Ovary (tissue), 9 donors: ENCODE data around the gene FBLN7. TPM values are rescaled to one million over a fixed set of nuclear protein-coding genes. Genes with fewer than 3 reads are reported as not detected.

ENCODE experiments used
- DNase-seq, 5 donors: peaks; one replicate each; pipeline ENCODE4 v3.0.0-alpha.2; 2019 to 2020
- H3K27ac ChIP-seq, 2 donors: fragments of 200-600 bp; one replicate each; pipeline versions ENCODE4 v1.5.1 to v1.8.0; 2019 to 2022
- H3K27me3 ChIP-seq: fragments of 200-600 bp; one replicate; pipeline ENCODE4 v1.8.0; 2022
- H3K36me3 ChIP-seq: fragments of 200-600 bp; sonication (generic); one replicate; pipeline ENCODE4 v1.5.1; 2019
- H3K4me1 ChIP-seq: one replicate; pipeline ENCODE4 v1.8.1; 2013; ENCODE audit warnings: mild to moderate bottlenecking, moderate library complexity; ENCODE audit not compliant: insufficient read depth
- H3K4me3 ChIP-seq: fragments of 200-600 bp; sonication (generic); one replicate; pipeline ENCODE4 v1.5.1; 2017
- H3K9me3 ChIP-seq, 2 donors: fragments of 200-600 bp in 1 of 2; sonication (generic) in 1 of 2; one replicate each; pipeline versions ENCODE4 v1.5.1 to v1.8.1; 2013 to 2019; ENCODE audit warnings: mild to moderate bottlenecking in 1 of 2, moderate library complexity in 1 of 2
- EP300 ChIP-seq: sonication (generic); formaldehyde crosslinking; IDR thresholded peaks from one replicate; pipeline ENCODE4 v1.6.1; 2017; ENCODE audit warnings: antibody characterized with exemption
- POLR2A ChIP-seq: fragments of 450-650 bp; IDR thresholded peaks from one replicate; pipeline ENCODE4 v1.6.1; 2017; ENCODE audit warnings: antibody characterized with exemption, mild to moderate bottlenecking, moderate library complexity
- WGBS, 3 donors: extraction: QIAGEN DNeasy Blood & Tissue Kit in 1 of 3; methylation state at CpG; one replicate each; pipeline versions ENCODE4 v1.1.5 to v1.1.7; 2013 to 2017; 5-methylcytosine and 5-hydroxymethylcytosine counted together
- intact Hi-C, 4 donors: fragments of 100-400 bp; cut with DNase I; formaldehyde crosslinking; loops; one replicate each; pipeline versions ENCODE4 v1.11.0 to v1.15.1; 2022 to 2023
- polyA plus RNA-seq, 2 donors: library from polyadenylated mRNA; stranded (reverse); fragments of 200-250 nt in 1 of 2; fragments of 350-450 nt in 1 of 2; fragmentation: Illumina TruSeq in 1 of 2; extraction: RNeasy Lipid Tissue Mini Kit (QIAGEN cat#74804) in 1 of 2; gene quantifications; one replicate each; pipeline ENCODE4 v1.2.3, GENCODE V29; 2013 to 2014
- total RNA-seq, 7 donors: library from RNA; depleted of rRNA in 2 of 7; stranded (reverse); fragments of >200 nt in 2 of 7; fragmentation: NEBNext Ultra II Directional in 3 of 7; extraction: Animal tissue kit (Norgen Biotek cat#: 25700) in 3 of 7; gene quantifications; one replicate each; pipeline versions ENCODE4 v1.1.0 to v1.2.4, GENCODE V29; 2016 to 2023
- TF ChIP-seq, protein P1 (sequence below), 3 donors: fragments of 450-650 bp in 2 of 3; fragments of 200-600 bp in 1 of 3; IDR thresholded peaks; one replicate each; pipeline versions ENCODE4 v1.5.1 to v1.8.0; 2016 to 2022; ENCODE audit warnings: antibody characterized with exemption in 3 of 3, mild to moderate bottlenecking in 1 of 3
- donor health status: DM: no; HTN: no; CAD: no; lungs with moderate emphysema.
- donor health status: DM: no; HTN: no; CAD: no.
- donor health status: Bipolar disorder and iron deficiency.
- donor health status: DM: yes; HTN: yes; CAD: no.
- donor health status: DM: no; HTN: no; CAD: no.
- donor health status: DM: yes; HTN: yes; CAD: no.

FBLN7 gene
- total and polyA plus RNA-seq, 9 donors, result 0.18 to 5.0 (median 1.3) TPM

DNA sequence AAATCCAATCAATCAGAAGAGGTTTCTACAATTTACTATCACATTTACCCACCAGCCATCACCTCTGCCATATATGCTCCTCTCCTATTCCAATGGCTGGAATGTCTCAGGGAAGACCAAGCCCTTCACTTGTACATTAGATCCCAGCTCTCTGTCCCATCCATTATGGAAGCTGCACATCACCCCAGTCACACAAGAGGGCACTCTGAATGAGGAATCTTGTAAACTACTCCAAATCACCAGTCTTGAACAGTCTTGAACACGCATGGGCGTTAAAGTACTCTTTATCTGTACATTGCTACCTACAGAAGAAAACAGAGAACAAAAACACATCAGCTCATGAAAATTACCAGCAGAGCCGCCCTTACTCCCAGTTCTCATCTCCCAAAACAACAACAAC is 78.0 kb downstream of the FBLN7 start:
- H3K4me3 ChIP-seq, result no peak overlapping the region
- no peaks in the 10 kb centered on the region for H3K27me3 ChIP-seq
- TF ChIP-seq POLR2A (no peak), EP300 (no peak)
- TF ChIP-seq, protein P1, sequence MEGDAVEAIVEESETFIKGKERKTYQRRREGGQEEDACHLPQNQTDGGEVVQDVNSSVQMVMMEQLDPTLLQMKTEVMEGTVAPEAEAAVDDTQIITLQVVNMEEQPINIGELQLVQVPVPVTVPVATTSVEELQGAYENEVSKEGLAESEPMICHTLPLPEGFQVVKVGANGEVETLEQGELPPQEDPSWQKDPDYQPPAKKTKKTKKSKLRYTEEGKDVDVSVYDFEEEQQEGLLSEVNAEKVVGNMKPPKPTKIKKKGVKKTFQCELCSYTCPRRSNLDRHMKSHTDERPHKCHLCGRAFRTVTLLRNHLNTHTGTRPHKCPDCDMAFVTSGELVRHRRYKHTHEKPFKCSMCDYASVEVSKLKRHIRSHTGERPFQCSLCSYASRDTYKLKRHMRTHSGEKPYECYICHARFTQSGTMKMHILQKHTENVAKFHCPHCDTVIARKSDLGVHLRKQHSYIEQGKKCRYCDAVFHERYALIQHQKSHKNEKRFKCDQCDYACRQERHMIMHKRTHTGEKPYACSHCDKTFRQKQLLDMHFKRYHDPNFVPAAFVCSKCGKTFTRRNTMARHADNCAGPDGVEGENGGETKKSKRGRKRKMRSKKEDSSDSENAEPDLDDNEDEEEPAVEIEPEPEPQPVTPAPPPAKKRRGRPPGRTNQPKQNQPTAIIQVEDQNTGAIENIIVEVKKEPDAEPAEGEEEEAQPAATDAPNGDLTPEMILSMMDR (IDR thresholded peaks at IDR 0.05), result no peak
- H3K36me3 ChIP-seq, result no peaks in the 10 kb centered on the region
- H3K4me1 ChIP-seq, result no peaks in the 10 kb centered on the region
- no peak overlapping the region for H3K27ac ChIP-seq
- no peaks in the 10 kb centered on the region for H3K9me3 ChIP-seq
- intact Hi-C loops, result no loop called here
- no peak for DNase-seq
- 94 to 96% (median 95%) methylated on average over 3 of the region's 3 CpGs for WGBS, 3 donors

DNA sequence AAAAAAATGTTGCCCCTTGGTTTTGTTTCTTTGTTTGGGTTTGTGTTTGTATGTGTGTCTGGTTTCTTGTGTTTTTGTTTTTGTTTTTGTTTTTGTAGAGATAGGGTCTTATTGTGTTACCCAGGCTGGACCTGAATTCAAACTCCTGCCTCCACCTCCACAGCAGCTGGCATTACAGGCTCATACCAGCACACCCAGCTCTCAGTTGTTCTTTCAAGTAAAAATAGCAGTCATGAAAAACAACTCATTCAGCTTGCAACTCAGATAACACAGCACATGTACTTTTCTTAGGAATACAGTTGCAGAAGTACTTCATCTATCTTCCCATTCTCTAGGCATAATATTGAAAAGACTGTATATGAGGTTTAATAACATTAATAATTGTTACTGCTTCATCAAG is 79.7 kb downstream of the FBLN7 start:
- Histone ChIP-seq H3K36me3 (no peaks in the 10 kb centered on the region), H3K4me1 (no peaks in the 10 kb centered on the region), H3K9me3 (no peaks in the 10 kb centered on the region), H3K27ac (no peak overlapping the region), H3K4me3 (no peak overlapping the region), H3K27me3 (no peaks in the 10 kb centered on the region)
- intact Hi-C loops, result no loop called here
- DNase-seq, result no peak
- TF ChIP-seq, protein P1 (IDR thresholded peaks at IDR 0.05), result no peak
- TF ChIP-seq POLR2A (no peak), EP300 (no peak)

DNA sequence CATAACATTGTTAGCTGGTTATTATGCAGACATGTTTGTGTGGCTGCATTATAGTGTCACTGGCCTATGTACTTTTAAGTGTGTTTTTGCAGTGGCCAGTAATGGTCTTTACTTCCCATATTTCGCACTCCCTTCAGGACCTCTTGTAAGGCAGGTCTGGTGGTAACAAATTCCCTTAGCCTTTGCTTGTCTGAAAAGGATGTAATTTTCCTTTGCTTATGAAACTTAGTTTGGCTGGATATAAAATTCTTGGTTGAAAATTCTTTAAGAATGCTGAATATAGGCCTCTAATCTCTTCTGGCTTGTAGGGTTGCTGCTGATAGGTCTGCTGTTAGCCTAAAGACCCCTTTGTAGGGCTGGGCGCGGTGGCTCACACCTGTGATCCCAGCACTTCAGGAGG is 82.0 kb downstream of the FBLN7 start:
- intact Hi-C loops, result no loop called here
- H3K36me3 ChIP-seq, result no peaks in the 10 kb centered on the region
- 97 to 99% (median 99%) methylated on average over 3 of the region's 3 CpGs for WGBS, 3 donors

DNA sequence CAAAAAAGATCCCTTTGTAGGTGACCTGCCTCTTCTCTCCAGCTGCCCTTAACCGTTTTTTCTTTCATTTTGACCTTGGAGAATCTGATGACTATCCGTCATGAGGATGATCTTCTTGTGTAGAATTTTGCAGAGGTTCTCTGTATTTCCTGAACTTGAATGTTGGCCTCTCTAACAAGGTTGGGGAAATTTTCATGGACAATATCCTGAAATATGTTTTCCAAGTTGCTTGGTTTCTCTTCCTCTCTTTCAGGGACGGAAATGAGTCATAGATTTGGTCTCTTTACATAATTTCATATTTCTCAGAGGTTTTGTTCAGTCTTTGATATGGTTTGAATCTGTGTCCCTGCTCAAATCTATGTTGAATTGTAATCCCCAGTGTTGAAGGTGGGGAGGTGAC is 82.6 kb downstream of the FBLN7 start:
- H3K36me3 ChIP-seq, result no peaks in the 10 kb centered on the region
- intact Hi-C loops, result no loop called here
- TF ChIP-seq EP300 (no peak), POLR2A (no peak)
- TF ChIP-seq, protein P1 (IDR thresholded peaks at IDR 0.05), result no peak
- no peak for DNase-seq
- no peaks in the 10 kb centered on the region for H3K27me3 ChIP-seq
- H3K4me1 ChIP-seq, result no peaks in the 10 kb centered on the region
- WGBS, 3 donors, result 95 to 99% (median 96%) methylated on average over 3 of the region's 3 CpGs
- H3K4me3 ChIP-seq, result no peak overlapping the region
- no peaks in the 10 kb centered on the region for H3K9me3 ChIP-seq
- H3K27ac ChIP-seq, result no peak overlapping the region

More for the DNA sequence above, 82.0 kb downstream of the FBLN7 start:
- H3K4me3 ChIP-seq, result no peak overlapping the region
- no peaks in the 10 kb centered on the region for H3K27me3 ChIP-seq
- no peak overlapping the region for H3K27ac ChIP-seq
- no peaks in the 10 kb centered on the region for H3K4me1 ChIP-seq
- TF ChIP-seq, protein P1 (IDR thresholded peaks at IDR 0.05), result no peak
- TF ChIP-seq POLR2A, result no peak
- no peak for TF ChIP-seq EP300
- no peaks in the 10 kb centered on the region for H3K9me3 ChIP-seq
- no peak for DNase-seq

DNA sequence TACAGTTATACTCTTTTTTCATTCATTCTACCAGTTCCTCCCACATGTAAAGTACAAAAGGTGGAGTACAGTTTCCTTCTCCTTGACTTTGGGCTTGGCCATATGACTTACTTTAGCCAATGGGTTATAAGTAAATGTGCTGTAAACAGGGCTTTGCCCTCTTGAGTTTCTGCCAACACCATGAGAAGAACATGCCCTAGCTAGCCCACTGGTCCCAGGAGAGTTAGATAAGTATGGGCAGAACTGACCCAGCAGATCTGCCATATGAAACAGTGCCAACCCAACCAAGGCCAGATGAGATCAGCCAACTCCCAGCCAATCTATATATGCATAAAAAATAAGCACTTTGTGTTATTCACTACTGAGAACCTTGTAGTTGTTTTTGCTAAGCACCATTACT is 91.2 kb downstream of the FBLN7 start:
- intact Hi-C loops, result no loop called here
- peaks cover 2% of the 10 kb centered on the region for H3K4me1 ChIP-seq
- H3K9me3 ChIP-seq, result no peaks in the 10 kb centered on the region
- no peaks in the 10 kb centered on the region for H3K27me3 ChIP-seq
- H3K27ac ChIP-seq, result no peak overlapping the region
- DNase-seq, result no peak
- no peaks in the 10 kb centered on the region for H3K36me3 ChIP-seq
- no peak overlapping the region for H3K4me3 ChIP-seq
- TF ChIP-seq POLR2A (no peak), EP300 (no peak)
- TF ChIP-seq, protein P1 (IDR thresholded peaks at IDR 0.05), result no peak
